DMS 273 treated with DMSO at 0.1 percent for 48 hours (cell line): ENCODE measurements around the gene PRKCD.

ENCODE experiments used
- DNase-seq: peaks from one replicate; lab custom pipeline; 2025; lab: John Stamatoyannopoulos, UW

PRKCD gene

DNA sequence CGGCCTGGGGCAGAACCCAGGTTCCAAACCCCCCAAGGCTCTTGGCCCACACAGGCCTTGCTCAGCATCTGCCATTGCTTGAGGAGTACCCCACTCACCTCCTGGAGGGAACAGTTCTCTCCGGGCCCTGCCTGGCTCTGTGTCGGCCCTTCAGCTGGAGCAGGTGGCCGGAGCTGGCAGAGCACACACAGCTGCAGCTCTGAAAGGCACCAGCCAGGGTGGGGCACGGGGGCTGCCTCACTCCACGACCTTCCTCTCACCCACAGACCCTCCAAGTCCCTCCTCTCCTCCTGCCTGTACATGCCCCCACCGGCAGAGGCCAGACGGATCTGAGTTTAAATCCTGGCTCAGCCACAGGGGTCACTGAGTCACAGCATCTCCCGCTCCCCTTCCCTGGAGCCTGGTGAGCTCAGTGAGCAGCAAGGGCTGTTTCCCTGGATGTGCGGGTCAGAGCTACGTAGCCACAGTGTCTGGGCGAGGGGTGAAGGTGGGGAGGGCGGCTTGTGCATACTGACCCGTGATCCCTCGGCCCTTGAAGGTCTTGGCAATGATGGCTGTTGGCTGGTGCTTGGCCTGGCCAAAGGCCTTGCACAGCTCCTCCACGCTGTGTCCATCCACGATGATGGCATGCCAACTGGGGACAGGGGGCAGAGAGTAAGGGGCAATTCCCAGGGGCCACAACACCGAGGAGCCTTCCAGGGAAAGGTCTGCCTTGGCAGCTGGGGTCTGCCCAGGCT, 71.8 kb downstream of the PRKCD start:
- no peak for DNase-seq

DNA sequence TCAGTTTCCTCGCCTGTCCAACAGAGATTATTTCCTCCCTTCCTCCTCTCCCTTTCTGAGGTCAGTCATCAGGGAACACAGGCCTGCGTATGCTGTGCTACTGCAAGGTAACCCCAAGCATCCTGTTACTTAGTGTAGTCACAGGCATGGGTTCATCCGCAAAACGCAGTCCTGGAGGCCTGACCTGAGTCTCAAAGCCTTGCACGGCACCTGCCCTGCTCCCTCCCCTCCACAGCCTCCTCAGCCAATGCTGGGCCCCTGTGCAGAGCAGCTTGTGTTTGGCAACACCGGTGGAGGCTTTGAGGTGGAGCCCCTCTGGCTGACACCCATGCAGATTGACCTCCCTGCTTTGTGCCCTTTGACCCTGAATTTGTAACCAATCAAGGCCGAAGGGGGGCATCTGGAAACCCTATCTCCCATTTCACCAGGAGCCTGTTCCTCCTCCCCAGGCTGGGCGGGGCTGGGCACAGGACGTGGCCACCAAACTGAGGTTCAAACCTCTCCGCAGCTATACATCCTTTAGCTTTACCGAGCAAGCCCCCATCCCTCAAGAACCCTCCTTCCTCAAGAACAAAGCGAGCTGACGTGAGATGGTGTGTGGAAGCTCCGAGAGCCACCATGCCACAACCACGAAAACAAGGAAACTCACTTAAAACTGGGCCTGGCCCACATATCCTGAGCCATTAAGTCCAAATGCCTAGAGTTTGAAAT, 73.3 kb downstream of the PRKCD start:
- no peak for DNase-seq

- DNase-seq, result no peak
These were observed 73.8 kb downstream of the PRKCD start for GRCh38 chr3:53234841-53235232.

- no peak for DNase-seq
These were observed 74.5 kb downstream of the PRKCD start for GRCh38 chr3:53235545-53235944.

DNA sequence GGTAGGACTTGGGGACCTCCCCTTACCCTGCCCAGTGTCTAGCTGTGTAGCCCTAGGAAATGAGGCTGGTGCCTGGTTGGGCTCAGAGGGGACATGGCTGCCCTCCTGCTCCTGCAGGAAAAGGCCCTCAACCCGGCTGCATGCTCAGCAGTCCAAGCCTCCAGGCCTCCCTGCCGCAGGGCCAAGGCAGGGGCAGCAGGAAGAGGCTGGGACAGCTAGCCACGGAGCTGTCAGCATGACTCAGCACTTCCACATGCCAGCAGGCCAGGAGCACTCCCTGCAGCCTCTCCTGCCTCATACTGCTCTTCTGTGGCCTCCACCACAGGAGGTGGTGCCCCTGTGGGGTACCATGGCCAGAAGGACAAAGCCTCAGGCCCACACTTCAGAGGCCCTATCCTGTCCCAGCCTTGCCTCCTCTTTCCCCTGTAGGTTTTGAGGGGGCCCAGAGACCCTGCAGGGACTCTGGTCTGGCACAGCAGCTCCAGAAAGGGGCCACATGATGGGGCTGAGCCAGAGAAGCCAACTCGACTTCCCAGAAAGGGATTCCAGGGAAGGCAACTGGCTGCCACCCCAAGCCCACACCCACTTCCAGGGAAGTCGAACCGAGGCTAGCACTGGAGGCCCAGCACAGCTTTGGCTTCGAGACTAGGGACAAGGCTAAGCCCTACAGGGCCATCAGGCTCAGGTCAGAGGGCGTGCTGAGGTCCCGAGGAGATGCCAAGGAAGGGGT, 75.3 kb downstream of the PRKCD start:
- no peak for DNase-seq

GRCh38 chr3:53238051-53238850, 77.2 kb downstream of the PRKCD start:
- no peak for DNase-seq

DNA sequence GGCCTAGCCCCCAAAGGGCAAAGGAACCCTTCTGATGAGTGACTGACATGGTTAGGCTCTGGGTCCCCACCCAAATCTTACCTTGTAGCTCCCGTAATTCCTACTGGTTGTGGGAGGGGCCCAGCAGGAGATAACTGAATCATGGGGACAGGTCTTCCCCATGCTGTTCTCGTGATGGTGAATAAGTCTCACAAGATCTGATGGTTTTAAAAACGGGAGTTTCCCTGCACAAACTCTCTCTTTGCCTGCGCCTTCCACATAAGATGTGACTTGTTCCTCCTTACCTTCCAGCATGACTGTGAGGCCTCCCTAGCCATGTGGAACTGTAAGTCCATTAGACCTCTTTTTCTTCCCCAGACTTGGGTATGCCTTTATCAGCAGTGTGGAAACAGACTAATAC, 77.9 kb downstream of the PRKCD start:
- DNase-seq, result no peak

- no peak for DNase-seq
These were observed 78.8 kb downstream of the PRKCD start for GRCh38 chr3:53239800-53240199.

DNA sequence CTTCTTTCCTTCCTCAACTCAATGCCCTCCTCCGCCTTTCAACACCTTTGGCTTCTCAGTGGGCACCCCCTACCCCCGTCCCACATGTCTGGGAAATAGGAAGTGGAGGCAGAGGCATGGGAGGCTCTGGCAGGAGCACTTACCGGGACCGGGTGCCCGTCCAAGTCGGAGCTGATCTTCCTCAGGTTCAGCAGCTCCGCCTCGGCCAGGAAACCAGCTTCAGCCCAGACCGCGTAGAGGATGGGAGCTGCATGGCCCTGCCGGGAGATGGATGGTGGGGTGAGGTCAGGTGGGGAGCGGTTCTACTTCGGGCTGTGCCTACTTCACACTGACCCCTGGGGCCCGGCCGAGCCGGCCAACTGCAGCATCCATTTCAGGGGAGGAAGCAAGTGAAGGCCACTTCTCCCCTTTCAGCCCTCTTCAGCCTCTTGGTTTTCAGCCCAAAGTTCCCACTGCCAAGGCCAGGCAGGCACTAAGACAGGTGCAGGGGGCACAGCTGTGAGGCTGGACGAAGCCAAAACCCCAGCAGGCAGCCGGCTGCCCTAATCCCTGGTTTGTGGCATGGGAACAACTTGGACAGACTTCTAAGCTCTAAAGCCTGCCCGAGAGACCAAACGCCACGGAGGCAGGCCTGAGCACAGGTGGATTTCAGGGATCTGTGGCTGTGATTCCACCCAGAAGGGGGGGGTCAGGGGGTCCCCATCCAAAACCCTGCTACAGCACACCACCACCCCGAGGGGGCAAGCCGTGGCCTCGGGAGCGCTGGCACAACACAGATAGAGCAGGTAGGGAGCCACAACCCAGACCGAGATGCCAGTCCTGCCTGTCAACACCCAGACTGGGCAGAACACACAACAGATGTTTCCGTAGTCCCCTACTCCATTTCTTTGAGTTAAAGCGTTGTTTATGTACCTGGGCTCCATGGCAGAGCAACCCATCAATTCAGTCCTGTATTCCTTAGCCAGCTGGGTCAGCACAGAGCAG, 80.3 kb downstream of the PRKCD start:
- DNase-seq, result no peak

- no peak for DNase-seq
These were observed 81.1 kb downstream of the PRKCD start for GRCh38 chr3:53242155-53242554.
